DMS53 (cell line): ENCODE measurements around the gene RAF1.
"Not testable (repeated sequence)": the region's sequence is repeated elsewhere in the genome, so short reads cannot be mapped to it uniquely, and the experiment has no call there.

Experiments
- DNase-seq: peaks from one replicate; lab custom pipeline; 2025; lab: John Stamatoyannopoulos, UW

The RAF1 gene

GRCh38 chr3:12638105-12638504 is 25.8 kb downstream of the RAF1 start:
- DNase-seq, result no peak

DNA sequence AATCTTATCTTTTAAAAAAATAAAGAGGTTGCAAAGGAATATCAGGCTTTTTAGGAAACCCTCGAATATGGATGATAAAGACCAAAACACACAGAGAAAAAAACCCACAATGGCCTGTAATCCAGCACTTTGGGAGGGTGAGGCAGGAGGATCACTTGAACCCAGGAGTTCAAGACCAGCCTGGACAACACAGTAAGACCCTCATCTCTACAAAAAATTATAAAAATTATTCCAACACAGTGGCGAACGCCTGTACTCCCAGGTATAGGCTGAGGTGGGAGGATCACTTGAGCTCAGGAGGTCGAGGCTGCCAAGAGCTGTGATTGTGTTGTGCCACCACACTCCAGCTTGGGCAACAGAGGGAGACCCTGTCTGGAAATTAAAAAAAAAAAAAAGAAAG is 30.8 kb downstream of the RAF1 start:
- DNase-seq, result no peak

GRCh38 chr3:12632523-12632922 is 31.4 kb downstream of the RAF1 start:
- no peak for DNase-seq

DNA sequence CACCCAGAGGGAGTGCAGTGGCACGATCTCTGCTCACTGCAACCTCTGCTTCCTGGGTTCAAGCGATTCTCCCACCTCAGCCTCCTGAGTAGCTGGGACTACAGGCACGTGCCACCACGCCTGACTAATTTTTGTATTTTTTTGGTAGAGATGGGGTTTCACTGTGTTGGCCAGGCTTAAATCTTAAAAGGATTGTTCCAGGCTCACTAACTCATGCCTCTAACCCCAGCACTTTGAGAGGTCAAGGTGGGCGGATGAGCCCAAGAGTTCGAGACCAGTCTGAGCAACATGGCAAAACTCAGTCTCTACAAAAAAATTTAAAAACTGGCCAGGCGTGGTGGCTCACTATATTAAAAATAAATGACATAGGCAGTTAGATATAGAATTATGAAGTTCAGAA is 33.1 kb downstream of the RAF1 start:
- not testable (repeated sequence) for DNase-seq

GRCh38 chr3:12630292-12630691 is 33.6 kb downstream of the RAF1 start:
- no peak for DNase-seq

- DNase-seq, result peak; percentile 58
These were observed 34.4 kb downstream of the RAF1 start for GRCh38 chr3:12629560-12629959.

DNA sequence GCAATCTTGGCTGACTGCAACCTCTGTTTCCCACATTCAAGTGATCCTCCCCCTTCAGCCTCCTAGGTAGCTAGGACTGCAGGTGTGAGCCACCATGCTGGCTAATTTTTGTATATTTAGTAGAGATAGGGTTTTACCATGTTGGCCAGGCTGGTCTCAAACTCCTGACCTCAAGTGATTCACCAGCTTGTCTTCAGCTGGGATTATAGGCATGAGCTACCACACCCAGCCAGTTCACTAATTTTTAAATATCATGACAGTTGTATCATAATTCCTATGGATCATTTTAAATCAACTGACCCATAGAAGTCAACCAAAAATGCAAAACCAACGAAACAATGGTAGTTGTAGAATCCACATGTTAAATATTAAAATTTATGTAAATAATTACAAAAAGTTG is 35.1 kb downstream of the RAF1 start:
- no peak for DNase-seq

DNA sequence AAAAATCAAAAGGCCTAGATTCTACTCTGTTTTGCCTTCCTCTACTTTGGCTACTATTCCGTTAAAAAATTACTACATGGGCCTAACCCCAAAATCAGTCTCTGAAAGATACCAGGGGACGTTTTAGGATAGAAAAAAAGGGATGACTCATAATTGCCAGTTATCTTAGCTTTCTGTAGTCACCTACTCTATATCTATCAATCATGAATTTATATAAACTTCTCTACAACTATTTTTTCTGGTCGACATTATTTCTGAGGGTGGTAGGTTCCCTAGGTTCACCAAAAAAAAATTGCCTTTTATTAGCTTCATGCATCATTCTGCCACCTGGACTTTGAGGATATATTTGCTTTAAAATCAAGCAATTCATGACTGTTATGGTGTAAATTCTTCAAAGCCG is 36.5 kb downstream of the RAF1 start:
- no peak for DNase-seq

- not testable (repeated sequence) for DNase-seq
These were observed 39.0 kb downstream of the RAF1 start for GRCh38 chr3:12624964-12625363.

- DNase-seq, result no peak
These were observed 39.9 kb downstream of the RAF1 start for GRCh38 chr3:12624056-12624455.

DNA sequence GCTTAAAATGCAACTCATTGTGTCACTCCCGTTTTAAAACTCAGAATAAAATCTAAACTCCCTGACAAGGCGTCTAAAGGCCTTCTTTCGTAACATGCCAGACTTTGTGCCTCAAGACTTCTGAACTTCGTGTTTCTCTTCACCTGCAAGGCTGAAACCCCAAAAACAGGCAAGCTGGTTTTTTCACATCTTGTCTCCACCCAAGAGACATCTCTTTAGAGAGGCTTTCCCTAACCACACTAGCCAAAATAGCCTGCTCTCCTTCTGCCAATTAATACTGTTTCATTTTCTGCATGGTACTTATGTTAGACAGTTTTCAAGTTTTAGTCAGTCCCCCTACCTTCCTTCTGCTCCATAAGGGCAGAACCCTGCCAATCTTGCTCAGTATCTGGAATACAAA is 41.6 kb downstream of the RAF1 start:
- no peak for DNase-seq

DNA sequence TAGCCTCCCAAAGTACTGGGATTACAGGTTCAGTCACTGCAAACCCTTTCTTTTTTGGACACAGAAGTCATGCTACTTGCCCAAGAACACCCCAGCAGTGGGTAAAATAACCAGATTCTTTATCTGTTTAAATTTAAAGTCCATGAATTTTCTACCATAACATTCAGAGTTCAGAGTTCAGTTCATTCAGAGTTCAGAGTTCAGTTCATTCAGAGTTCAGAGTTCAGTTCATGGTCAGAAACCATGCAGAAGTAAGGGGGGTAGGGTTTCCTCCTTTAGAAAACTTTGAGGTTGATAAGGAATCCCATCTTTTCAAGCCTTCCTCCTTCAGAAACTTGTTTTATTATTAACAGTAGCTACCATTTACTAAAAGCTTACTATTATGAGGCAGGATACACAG is 43.2 kb downstream of the RAF1 start:
- no peak for DNase-seq

GRCh38 chr3:12620305-12620704 is 43.6 kb downstream of the RAF1 start:
- no peak for DNase-seq

DNA sequence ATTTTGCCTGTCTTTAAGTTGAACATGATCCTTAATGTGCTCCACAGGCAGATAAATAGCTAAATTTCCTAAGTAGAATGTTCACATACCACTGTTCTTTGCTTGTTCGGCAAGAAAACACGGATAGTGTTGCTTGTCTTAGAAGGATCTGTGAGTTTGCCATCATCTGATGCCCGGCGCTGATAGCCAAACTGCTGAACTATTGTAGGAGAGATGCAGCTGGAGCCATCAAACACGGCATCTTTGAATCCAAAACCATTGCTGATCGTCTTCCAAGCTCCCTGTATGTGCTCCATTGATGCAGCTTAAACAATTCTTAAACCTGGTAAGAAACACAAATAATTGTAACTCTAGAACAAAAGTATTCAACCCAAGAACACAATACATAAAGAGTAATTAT is 45.5 kb downstream of the RAF1 start:
- no peak for DNase-seq

GRCh38 chr3:12615266-12615665 is 48.7 kb downstream of the RAF1 start:
- DNase-seq, result no peak

GRCh38 chr3:12613250-12613649 is 50.7 kb downstream of the RAF1 start:
- DNase-seq, result no peak

DNA sequence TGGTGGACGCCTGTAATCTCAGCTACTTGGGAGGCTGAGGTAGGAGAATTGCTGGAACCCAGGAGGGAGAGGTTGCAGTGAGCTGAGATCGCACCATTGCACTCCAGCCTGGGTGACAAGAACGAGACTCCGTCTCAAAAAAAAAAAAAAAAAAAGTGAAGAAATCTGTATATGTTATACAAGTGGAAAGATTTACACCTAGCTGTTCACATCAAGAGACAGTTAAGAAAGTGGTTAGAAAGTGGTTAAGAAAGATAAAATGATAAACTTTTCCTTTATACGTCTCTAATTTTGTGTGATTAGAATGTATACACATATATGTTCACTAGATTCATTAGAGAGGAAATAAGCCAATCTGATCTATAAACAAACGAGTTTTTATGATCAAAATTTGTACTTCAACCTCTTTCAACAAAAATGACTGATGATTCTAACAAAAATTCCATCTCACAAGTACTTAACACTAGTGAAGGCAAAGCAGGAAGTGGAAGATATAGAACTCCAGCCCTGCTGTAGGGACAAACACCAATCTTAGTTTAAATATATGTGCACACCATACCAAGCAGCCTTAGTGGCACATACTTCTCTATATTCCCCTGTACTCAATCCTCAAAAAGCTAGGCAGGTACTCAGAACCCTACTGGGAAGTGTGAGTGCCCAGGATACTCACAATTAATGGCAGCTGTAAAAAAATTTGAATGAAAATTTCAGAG is 51.2 kb downstream of the RAF1 start:
- DNase-seq, result no peak

GRCh38 chr3:12611117-12611516 is 52.8 kb downstream of the RAF1 start:
- DNase-seq, result no peak

DNA sequence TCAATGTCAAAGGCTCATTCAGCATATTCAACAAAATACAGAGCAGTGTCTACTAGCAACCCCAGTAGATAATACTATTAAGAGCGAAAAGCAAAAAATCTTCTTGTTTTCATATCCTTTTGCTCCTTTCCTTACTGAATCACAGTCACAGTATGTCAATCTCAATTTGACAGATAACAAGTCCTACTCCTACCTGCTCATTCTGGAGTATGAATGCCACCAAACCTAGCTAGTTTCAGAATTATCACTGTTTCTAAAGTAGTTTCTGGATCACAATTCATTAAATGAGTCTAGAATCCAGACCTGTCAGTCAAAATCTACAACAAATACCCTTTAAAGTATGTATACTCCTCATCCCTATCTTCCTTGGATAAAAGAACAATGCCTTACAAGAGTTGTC is 55.5 kb downstream of the RAF1 start:
- DNase-seq, result no peak

DNA sequence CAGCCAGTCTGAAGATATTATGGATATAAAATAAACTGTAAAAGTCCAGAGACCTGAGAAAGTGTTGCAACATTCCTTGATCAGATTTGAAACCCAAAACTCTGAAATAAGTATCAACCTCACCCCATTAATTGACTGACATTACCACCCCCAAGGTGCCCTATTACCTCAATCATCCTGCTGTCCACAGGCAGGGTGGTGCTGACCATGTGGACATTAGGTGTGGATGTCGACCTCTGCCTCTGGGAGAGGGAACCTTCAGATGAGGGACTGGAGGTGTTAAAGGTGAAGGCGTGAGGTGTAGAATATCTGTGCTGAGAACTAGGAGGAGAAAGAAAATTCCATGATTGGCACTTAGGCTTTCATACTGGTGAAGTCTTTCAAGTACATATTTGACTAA is 59.9 kb downstream of the RAF1 start:
- DNase-seq, result no peak

GRCh38 chr3:12601072-12601471 is 62.8 kb downstream of the RAF1 start:
- DNase-seq, result no peak

DNA sequence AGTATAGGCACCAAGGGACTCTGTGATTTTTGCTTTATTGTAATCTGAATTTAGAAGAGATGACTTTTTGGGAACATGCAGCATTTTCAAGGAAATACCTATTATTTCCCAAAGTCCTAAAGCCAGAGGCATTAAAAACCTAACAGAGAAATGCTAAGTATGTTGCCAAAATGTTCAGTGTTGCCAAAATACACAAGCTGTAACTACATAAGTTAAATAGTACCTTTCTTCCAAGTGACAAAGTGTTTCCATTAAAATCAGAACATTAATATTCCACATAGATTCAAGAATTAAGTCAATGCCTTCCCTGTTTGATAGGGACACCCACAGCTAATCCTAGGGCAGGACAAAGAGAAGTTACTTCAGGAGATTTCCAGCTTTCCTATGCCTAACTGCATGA is 65.0 kb downstream of the RAF1 start:
- no peak for DNase-seq

DNA sequence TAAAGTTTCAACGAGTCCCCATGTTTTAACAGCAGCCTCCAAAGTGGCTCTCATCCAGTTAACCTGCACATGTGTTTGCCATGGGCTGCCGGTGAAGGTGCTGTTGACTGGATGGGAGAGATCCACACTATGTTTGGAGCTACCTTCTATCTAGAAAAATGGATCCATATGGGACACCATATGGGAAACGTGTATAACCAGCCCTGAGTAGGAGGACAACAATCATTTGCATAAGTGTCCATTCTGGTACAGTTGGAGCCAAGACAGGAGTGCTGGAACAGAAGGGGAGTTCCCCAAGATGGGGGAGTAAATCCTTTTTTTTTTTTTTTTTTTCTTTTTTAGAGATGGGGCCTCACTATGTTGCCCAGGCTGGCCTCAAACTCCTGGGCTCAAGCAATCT is 70.4 kb downstream of the RAF1 start:
- DNase-seq, result no peak

DNA sequence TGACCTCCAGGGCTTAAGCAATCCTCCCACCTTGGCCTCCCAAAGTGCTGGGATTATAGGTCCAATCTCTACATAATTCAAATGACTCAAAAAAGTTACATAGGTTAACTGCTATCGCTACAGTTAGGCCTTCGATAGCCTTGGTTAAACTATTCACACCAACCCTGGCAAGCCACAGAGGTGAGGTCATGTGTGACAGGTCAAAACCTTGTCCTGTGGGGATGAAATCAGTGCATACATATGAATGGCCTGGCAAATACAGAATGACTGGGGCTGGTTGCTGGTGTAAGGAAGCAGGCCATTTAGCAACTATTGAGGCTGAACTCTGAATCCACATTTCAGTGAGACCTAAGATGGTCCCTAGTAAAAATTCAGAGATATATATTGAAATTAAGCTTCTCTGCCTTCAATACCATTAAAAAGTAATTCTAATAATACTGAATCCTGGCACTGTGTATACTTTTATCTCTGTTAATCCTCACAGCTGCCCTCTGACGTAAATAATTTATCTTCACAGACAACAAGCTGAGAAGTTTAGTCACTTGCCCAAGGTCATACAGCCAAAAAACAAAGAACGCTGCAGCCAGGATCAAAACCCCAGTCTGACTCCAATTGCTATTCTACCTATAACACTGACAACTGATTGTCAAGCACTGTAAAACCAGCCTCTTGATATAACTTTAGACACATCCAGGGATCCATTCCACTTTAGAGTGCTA is 71.8 kb downstream of the RAF1 start:
- DNase-seq, result no peak
